ENCODE data around the gene APBA1. TPM values are rescaled to one million over a fixed set of nuclear protein-coding genes. Genes with fewer than 3 reads are reported as not detected.

Gene APBA1
- total RNA-seq, 1 experiment from 2014 or later, result 0.52 TPM

DNA sequence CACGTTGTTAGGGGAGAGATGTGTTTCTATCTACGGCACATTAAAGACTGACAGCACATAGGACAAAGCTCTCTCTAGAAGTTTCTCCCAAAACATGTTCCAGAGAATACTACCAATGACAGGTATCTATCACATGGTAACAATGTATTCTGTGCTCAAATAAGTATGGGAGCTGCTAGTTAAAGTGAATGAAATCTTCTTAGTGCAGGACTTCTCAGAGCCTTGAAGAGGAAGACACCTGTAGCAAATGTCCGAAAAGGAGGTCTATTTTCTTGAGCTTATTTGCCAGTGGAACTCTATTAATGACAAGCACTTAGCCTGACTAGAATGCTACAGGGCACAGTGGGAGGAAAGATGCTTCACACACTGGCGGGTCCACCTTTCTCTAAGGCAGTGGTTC is 209.8 kb downstream of the APBA1 start:
- Histone ChIP-seq H3K4me3 (ENCODE audit: insufficient read depth, low read depth, low read length) (no peak overlapping the region), H3K27me3 (ENCODE audit: control insufficient read depth, insufficient read depth, low read length) (no peaks in the 10 kb centered on the region), H3K36me3 (replicated peaks; ENCODE audit: control insufficient read depth, insufficient read depth, low read length) (no peaks in the 10 kb centered on the region)
- DNase-seq, result no peak

DNA sequence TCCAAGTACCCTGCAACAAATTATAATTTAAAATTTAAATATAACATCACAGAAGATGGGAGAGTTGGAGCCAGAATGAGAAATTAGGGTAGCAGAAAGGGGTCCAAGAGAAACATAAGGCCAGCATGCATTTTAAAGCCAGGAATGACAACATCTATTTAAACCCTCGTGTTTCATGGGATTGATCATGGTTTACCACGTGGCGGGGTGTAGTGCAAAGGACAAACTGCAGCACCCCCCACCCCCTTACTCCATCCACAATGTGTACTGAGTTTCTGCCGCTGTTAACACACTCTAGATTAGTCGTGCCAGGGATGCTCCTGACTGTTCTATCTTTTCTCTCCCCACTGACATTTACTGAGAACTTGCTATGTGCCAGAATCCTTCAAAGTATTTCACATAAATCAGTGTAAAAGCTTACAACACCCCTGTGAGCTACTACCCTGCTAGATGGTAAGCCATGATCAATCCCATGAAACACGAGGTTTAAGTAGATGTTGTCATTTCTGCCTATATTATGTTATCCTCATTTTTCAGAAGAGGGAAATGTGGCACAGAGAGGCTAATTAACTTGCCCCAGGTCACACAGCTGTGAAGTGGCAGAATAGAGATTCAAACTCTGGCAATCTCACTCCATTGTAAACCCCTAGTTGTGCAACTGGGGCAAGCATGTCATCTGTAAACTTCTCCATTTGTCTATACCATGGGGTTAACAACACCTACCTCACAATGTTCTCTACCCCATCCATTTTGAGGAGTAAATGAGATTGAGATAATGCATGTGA is 210.9 kb downstream of the APBA1 start:
- no peak overlapping the region for H3K4me3 ChIP-seq (ENCODE audit: insufficient read depth, low read depth, low read length)
- H3K36me3 ChIP-seq (replicated peaks; ENCODE audit: control insufficient read depth, insufficient read depth, low read length), result no peaks in the 10 kb centered on the region
- no peaks in the 10 kb centered on the region for H3K27me3 ChIP-seq (ENCODE audit: control insufficient read depth, insufficient read depth, low read length)
- no peak for DNase-seq

GRCh38 chr9:69460012-69460411 is 212.2 kb downstream of the APBA1 start:
- DNase-seq, result no peak
- no peaks in the 10 kb centered on the region for H3K36me3 ChIP-seq (replicated peaks; ENCODE audit: control insufficient read depth, insufficient read depth, low read length)
- no peak overlapping the region for H3K4me3 ChIP-seq (ENCODE audit: insufficient read depth, low read depth, low read length)
- no peaks in the 10 kb centered on the region for H3K27me3 ChIP-seq (ENCODE audit: control insufficient read depth, insufficient read depth, low read length)

DNA sequence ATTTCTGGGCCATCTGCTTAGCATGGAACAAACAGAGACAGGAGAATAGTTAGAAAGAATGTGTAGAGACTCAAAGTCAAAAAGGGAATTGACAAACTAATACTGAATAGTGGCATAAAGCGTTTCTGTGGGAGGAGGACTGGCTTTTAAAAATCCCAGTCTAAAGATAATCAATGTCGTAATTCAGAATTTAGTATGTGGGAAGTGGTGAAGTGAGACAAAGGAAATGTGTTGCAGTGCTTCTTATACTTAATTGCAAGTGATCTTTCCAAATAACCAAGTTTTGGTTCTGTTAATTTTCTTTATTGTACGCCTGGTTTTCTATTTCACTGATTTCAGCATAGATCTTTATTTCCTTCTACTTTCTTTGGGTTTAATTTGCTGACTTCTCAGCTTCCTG is 214.0 kb downstream of the APBA1 start:
- no peaks in the 10 kb centered on the region for H3K27me3 ChIP-seq (ENCODE audit: control insufficient read depth, insufficient read depth, low read length)
- no peaks in the 10 kb centered on the region for H3K36me3 ChIP-seq (replicated peaks; ENCODE audit: control insufficient read depth, insufficient read depth, low read length)
- no peak for DNase-seq
- H3K4me3 ChIP-seq (ENCODE audit: insufficient read depth, low read depth, low read length), result no peak overlapping the region

DNA sequence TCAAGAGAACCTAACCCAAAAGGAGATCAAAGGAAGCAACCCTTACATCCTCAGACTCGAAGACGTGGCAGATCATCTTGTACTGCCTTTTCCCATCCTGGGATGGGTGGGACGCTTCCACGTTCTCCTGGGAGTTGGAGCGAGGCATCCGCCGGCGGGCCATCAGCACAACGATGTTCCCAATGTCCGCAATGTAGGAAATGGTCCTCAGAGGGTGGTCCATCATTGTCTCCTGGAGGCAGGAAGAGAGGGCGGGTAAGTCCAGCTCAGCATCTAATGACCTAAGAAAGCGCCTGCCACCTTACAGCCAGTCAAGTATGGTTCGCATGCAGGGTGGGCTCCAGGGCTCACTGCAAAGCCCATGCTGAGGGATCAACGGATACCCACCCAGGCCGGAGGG is 216.0 kb downstream of the APBA1 start:
- H3K36me3 ChIP-seq (replicated peaks; ENCODE audit: control insufficient read depth, insufficient read depth, low read length), result no peaks in the 10 kb centered on the region
- peak; percentile 3 for DNase-seq

DNA sequence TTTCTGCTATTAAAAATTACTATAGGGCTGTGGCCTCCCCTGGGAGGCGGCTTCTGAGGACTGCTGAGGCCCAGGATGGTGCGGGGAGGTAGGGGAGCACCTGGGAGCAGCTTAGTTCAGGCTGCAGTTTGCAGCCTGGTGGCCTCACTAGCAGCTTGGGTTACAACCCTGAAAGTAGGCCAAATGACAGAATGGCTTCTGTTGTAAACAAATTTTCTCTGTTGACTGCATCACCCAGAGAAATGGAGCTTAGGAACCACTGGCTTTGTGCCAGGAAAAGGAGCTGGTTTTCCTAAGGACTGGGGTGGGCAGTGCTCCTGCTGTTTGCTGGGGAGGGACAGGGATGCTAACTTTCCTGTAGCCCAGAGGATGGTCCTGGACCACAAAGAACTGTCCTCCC is 216.9 kb downstream of the APBA1 start:
- H3K4me3 ChIP-seq (ENCODE audit: insufficient read depth, low read depth, low read length), result no peak overlapping the region
- no peak for DNase-seq
- no peaks in the 10 kb centered on the region for H3K27me3 ChIP-seq (ENCODE audit: control insufficient read depth, insufficient read depth, low read length)
- H3K36me3 ChIP-seq (replicated peaks; ENCODE audit: control insufficient read depth, insufficient read depth, low read length), result no peaks in the 10 kb centered on the region

More for the DNA sequence above, 216.0 kb downstream of the APBA1 start:
- Histone ChIP-seq H3K4me3 (ENCODE audit: insufficient read depth, low read depth, low read length) (no peak overlapping the region), H3K27me3 (ENCODE audit: control insufficient read depth, insufficient read depth, low read length) (no peaks in the 10 kb centered on the region)

GRCh38 chr9:69454321-69454720 is 217.8 kb downstream of the APBA1 start:
- Histone ChIP-seq H3K4me3 (ENCODE audit: insufficient read depth, low read depth, low read length) (no peak overlapping the region), H3K27me3 (ENCODE audit: control insufficient read depth, insufficient read depth, low read length) (no peaks in the 10 kb centered on the region), H3K36me3 (replicated peaks; ENCODE audit: control insufficient read depth, insufficient read depth, low read length) (no peaks in the 10 kb centered on the region)
- DNase-seq, result no peak

GRCh38 chr9:69453746-69454145 is 218.4 kb downstream of the APBA1 start:
- H3K4me3 ChIP-seq (ENCODE audit: insufficient read depth, low read depth, low read length), result no peak overlapping the region
- no peaks in the 10 kb centered on the region for H3K36me3 ChIP-seq (replicated peaks; ENCODE audit: control insufficient read depth, insufficient read depth, low read length)
- no peaks in the 10 kb centered on the region for H3K27me3 ChIP-seq (ENCODE audit: control insufficient read depth, insufficient read depth, low read length)
- DNase-seq, result no peak

DNA sequence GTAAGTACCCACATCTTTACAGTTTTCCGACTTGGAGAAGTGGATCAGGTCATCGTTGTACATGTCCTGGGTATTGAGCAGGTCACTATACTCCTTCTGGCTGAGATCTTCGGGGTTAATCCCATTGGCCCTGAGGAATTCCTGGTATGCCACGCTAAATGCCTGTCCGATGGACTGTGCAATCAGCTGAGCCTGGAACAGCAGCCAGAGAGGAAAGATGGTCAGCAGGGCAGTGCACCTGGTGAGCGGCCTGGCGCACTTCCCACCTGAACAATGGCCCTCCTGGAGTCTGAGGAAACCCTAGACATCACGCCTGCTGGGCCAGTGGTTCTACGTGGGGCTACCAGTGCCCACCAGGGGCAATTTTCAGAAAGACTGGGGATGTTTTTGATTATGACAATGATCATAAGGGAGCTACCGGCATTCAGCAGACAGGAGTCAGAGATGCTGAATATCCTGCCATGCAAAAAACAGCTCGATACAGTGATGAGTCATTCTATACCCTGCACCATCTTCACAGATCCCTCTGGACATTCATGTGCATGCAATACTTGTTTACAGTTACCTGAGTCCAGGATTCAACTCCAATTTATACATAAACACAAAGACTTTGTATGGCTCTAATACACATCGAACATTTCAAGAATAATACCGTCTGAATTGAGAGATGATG is 219.9 kb downstream of the APBA1 start:
- peak; percentile 30 for DNase-seq
- Histone ChIP-seq H3K27me3 (ENCODE audit: control insufficient read depth, insufficient read depth, low read length) (no peaks in the 10 kb centered on the region), H3K36me3 (replicated peaks; ENCODE audit: control insufficient read depth, insufficient read depth, low read length) (no peaks in the 10 kb centered on the region), H3K4me3 (ENCODE audit: insufficient read depth, low read depth, low read length) (no peak overlapping the region)

DNA sequence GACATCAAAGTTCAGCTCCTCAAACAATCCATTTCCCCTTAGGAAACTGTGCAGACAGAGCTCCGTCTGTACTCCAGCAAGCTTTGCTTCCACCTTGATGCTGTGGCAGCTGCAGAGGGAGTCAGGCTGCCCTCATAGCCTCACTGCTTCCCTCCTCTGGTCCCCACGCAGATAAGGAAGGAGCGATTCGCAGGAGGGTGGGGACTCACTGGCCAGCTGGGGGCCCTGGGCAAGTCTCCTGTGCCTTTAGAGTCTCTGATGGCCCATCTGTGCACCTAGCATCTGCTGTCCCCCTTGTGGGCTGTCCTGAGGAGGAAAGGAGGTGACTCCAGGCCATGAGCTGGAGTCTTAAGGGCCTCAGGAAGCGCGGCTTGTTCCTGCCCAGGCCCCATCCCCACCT is 225.7 kb downstream of the APBA1 start:
- Histone ChIP-seq H3K4me3 (ENCODE audit: insufficient read depth, low read depth, low read length) (no peak overlapping the region), H3K27me3 (ENCODE audit: control insufficient read depth, insufficient read depth, low read length) (no peaks in the 10 kb centered on the region), H3K36me3 (replicated peaks; ENCODE audit: control insufficient read depth, insufficient read depth, low read length) (no peaks in the 10 kb centered on the region)
- DNase-seq, result peak; percentile 17

DNA sequence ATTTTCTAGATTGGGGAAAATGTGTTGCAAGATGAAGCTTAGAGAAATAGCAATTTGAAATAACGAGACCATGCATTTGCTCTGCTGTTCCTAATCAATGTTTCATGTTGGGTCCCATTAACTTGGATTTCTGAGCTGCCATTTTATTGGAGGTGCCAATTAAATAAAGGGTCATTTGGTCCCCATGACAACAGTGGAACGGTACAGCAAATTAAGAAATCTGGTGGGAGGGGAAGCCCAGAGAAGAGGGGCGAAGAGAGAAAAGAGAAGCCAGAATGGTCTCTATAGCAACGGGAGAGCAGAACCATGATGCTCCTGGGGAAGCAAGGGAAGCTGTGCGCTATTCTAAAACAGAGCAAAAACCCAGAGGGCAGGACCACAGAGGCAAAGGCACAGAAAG is 226.9 kb downstream of the APBA1 start:
- H3K4me3 ChIP-seq (ENCODE audit: insufficient read depth, low read depth, low read length), result no peak overlapping the region
- H3K27me3 ChIP-seq (ENCODE audit: control insufficient read depth, insufficient read depth, low read length), result no peaks in the 10 kb centered on the region; the same call in 1 of the 2 replicates
- H3K36me3 ChIP-seq (replicated peaks; ENCODE audit: control insufficient read depth, insufficient read depth, low read length), result no peaks in the 10 kb centered on the region
- DNase-seq, result no peak

GRCh38 chr9:69444791-69445190 is 227.4 kb downstream of the APBA1 start:
- no peaks in the 10 kb centered on the region; the same call in 1 of the 2 replicates for H3K27me3 ChIP-seq (ENCODE audit: control insufficient read depth, insufficient read depth, low read length)
- H3K36me3 ChIP-seq (replicated peaks; ENCODE audit: control insufficient read depth, insufficient read depth, low read length), result no peaks in the 10 kb centered on the region
- no peak for DNase-seq
- H3K4me3 ChIP-seq (ENCODE audit: insufficient read depth, low read depth, low read length), result no peak overlapping the region

- Histone ChIP-seq H3K27me3 (ENCODE audit: control insufficient read depth, insufficient read depth, low read length) (no peaks in the 10 kb centered on the region; the same call in 1 of the 2 replicates), H3K36me3 (replicated peaks; ENCODE audit: control insufficient read depth, insufficient read depth, low read length) (no peaks in the 10 kb centered on the region), H3K4me3 (ENCODE audit: insufficient read depth, low read depth, low read length) (no peak overlapping the region)
- no peak for DNase-seq
Observed at GRCh38 chr9:69444021-69444420, 228.2 kb downstream of the APBA1 start.

DNA sequence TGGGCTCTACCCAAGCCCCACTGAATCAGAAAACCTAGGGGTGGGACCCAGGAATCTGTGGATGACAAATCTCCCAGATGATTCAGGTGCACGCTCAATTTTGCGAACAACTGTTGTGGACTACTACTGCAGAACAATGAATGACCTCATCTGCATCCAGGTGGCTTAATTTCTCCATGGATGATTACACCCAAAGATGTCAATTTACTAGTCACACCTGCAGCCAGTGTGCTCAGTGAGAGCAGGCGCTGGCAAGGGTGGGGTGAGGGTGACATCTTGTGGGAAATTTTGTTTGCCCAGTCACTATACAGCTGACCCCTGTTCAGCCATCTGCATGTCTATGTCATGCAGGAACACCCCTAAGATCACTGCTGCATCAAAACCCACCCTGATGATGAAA is 229.0 kb downstream of the APBA1 start:
- H3K4me3 ChIP-seq (ENCODE audit: insufficient read depth, low read depth, low read length), result no peak overlapping the region
- no peak for DNase-seq
- no peaks in the 10 kb centered on the region for H3K36me3 ChIP-seq (replicated peaks; ENCODE audit: control insufficient read depth, insufficient read depth, low read length)
- H3K27me3 ChIP-seq (ENCODE audit: control insufficient read depth, insufficient read depth, low read length), result no peaks in the 10 kb centered on the region; the same call in 1 of the 2 replicates

DNA sequence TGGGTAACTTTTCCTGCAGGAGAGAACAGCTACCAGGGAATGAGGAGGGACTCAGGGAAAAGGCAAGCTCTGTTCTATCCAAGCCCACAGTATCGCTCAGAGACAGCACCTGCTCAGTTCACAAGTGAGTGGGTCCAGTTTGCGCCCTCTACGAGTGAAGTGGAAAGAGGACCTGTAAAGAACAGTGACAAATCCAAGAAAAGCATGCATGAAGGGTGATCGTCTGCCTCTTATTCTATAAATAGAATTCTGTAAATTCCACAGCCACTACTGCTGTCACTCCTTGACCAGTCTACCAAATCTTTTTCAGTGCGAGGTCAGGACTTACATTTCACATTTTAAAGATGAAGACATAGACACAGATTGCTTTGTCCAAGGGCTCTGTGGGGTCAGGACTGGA is 229.7 kb downstream of the APBA1 start:
- Histone ChIP-seq H3K27me3 (ENCODE audit: control insufficient read depth, insufficient read depth, low read length) (no peaks in the 10 kb centered on the region; the same call in 1 of the 2 replicates), H3K36me3 (replicated peaks; ENCODE audit: control insufficient read depth, insufficient read depth, low read length) (no peaks in the 10 kb centered on the region), H3K4me3 (ENCODE audit: insufficient read depth, low read depth, low read length) (no peak overlapping the region)
- DNase-seq, result no peak

Measured in H7 (cell line).